ENCODE results near the gene SHISAL1. TPM values are rescaled to one million over a fixed set of nuclear protein-coding genes. Genes with fewer than 3 reads are reported as not detected.

Gene SHISAL1
- total RNA-seq, 1 experiment from 2014 or later: 0.29 TPM

GRCh38 chr22:44342347-44342956, 29.7 kb upstream of the SHISAL1 start:
- DNase-seq (ENCODE audit: low read depth): no peak

- no peak for DNase-seq (ENCODE audit: low read depth)
These were observed 28.9 kb upstream of the SHISAL1 start for GRCh38 chr22:44341431-44342346.

- no peak for DNase-seq (ENCODE audit: low read depth)
These were observed 27.8 kb upstream of the SHISAL1 start for GRCh38 chr22:44340271-44341239.

GRCh38 chr22:44338906-44339305, 26.2 kb upstream of the SHISAL1 start:
- DNase-seq (ENCODE audit: low read depth): no peak

- no peak for DNase-seq (ENCODE audit: low read depth)
These were observed 25.5 kb upstream of the SHISAL1 start for GRCh38 chr22:44338177-44338810.

- peak; percentile 62 for DNase-seq (ENCODE audit: low read depth)
These were observed 24.9 kb upstream of the SHISAL1 start for GRCh38 chr22:44337678-44338004.

- no peak for DNase-seq (ENCODE audit: low read depth)
These were observed 24.4 kb upstream of the SHISAL1 start for GRCh38 chr22:44336962-44337677.

GRCh38 chr22:44335903-44336803, 23.4 kb upstream of the SHISAL1 start:
- DNase-seq (ENCODE audit: low read depth): no peak

GRCh38 chr22:44335066-44335839, 22.5 kb upstream of the SHISAL1 start:
- no peak for DNase-seq (ENCODE audit: low read depth)

GRCh38 chr22:44333847-44334635, 21.3 kb upstream of the SHISAL1 start:
- DNase-seq (ENCODE audit: low read depth): no peak

- no peak for DNase-seq (ENCODE audit: low read depth)
These were observed 20.2 kb upstream of the SHISAL1 start for GRCh38 chr22:44332946-44333345.

GRCh38 chr22:44331881-44332714, 19.3 kb upstream of the SHISAL1 start:
- DNase-seq (ENCODE audit: low read depth): no peak

GRCh38 chr22:44330744-44331660, 18.3 kb upstream of the SHISAL1 start:
- no peak for DNase-seq (ENCODE audit: low read depth)

- DNase-seq (ENCODE audit: low read depth): no peak
These were observed 17.5 kb upstream of the SHISAL1 start for GRCh38 chr22:44330188-44330743.

GRCh38 chr22:44329179-44329796, 16.5 kb upstream of the SHISAL1 start:
- DNase-seq (ENCODE audit: low read depth): no peak

All from LHCN-M2 (cell line).